Measurements from ENCODE around the gene DECR2. TPM values are rescaled to one million over a fixed set of nuclear protein-coding genes. Genes with fewer than 3 reads are reported as not detected.

Gene DECR2
- total RNA-seq (ENCODE audit: low replicate concordance): 7.1 and 24.3 TPM in 2 replicates

GRCh38 chr16:401468-402348 is at the start of gene DECR2:
DECR2 (plus strand) TSS chr16:401885; CDS start chr16:401964, 79 bp downstream.
- Histone ChIP-seq H3K9me3 (ENCODE audit: low read depth) (no peaks in the 10 kb centered on the region), H3K9ac (peak within 1 kb of the TSS; percentile 55), H3K4me2 (peak within 1 kb of the TSS; percentile 79), H3K27ac (peak within 1 kb of the TSS; percentile 79), H3K36me3 (no peaks in the 10 kb centered on the region), H3K27me3 (peaks cover under 1% of the 10 kb centered on the region), H3K79me2 (ENCODE audit: low read depth) (peaks cover 6% of the 10 kb centered on the region), H3K4me3 (peak within 1 kb of the TSS; percentile 69), H2AFZ (replicated peaks) (peak within 1 kb of the TSS; percentile 48), H3F3A (ENCODE audit: low read depth) (peaks cover 57% of the 10 kb centered on the region), H4K20me1 (ENCODE audit: low read depth) (peaks cover 26% of the 10 kb centered on the region), H3K4me1 (no peaks in the 10 kb centered on the region)
- TF ChIP-seq EZH2phosphoT487 (IDR thresholded peaks at IDR 0.05) (no peak), CTCF (IDR thresholded peaks at IDR 0.05) (peak; percentile 55)
- Mint-ChIP-seq H3K4me1 (peaks cover 14% of the 10 kb centered on the region), H3K36me3 (peaks cover 2% of the 10 kb centered on the region), H3K4me3 (peak within 1 kb of the TSS; percentile 83), H3K27ac (no peak within 1 kb of the TSS), H3K9me3 (no peaks in the 10 kb centered on the region), H3K27me3 (ENCODE audit: insufficient read depth, low read depth) (peaks cover 1% of the 10 kb centered on the region)
- DNase-seq (ENCODE audit: low spot score): peak; percentile 98

GRCh38 chr16:352547-353403 is 48.9 kb upstream of the DECR2 start, which contains the start of gene AXIN1:
AXIN1 (minus strand) TSS chr16:352723; CDS start chr16:347025, 5,698 bp downstream.
- no peaks in the 10 kb centered on the region for H3K36me3 ChIP-seq
- peak within 1 kb of the TSS; percentile 85 for H3K4me3 ChIP-seq
- peak within 1 kb of the TSS; percentile 96 for H3K4me3 Mint-ChIP-seq
- H3K4me1 Mint-ChIP-seq: peaks cover 17% of the 10 kb centered on the region
- H3K27me3 ChIP-seq: no peaks in the 10 kb centered on the region
- peak within 1 kb of the TSS; percentile 87 for H3K4me2 ChIP-seq
- peak within 1 kb of the TSS; percentile 74 for H2AFZ ChIP-seq (replicated peaks)
- peak within 1 kb of the TSS; percentile 88 for H3K9ac ChIP-seq
- peaks cover 43% of the 10 kb centered on the region for H3K79me2 ChIP-seq (ENCODE audit: low read depth)
- no peak within 1 kb of the TSS for H3K27ac ChIP-seq
- DNase-seq (ENCODE audit: low spot score): peak; percentile 100
- peaks cover 36% of the 10 kb centered on the region for H4K20me1 ChIP-seq (ENCODE audit: low read depth)
- TF ChIP-seq EZH2phosphoT487 (IDR thresholded peaks at IDR 0.05) (no peak), CTCF (IDR thresholded peaks at IDR 0.05) (peak; percentile 66)
- peaks cover 3% of the 10 kb centered on the region for H3K27me3 Mint-ChIP-seq (ENCODE audit: insufficient read depth, low read depth)
- no peaks in the 10 kb centered on the region for H3F3A ChIP-seq (ENCODE audit: low read depth)
- peaks cover 8% of the 10 kb centered on the region for H3K36me3 Mint-ChIP-seq
- no peaks in the 10 kb centered on the region for H3K9me3 Mint-ChIP-seq
- H3K27ac Mint-ChIP-seq: no peak within 1 kb of the TSS
- H3K4me1 ChIP-seq: peaks cover 3% of the 10 kb centered on the region
- no peaks in the 10 kb centered on the region for H3K9me3 ChIP-seq (ENCODE audit: low read depth)

- TF ChIP-seq EZH2 (IDR thresholded peaks at IDR 0.05): no peak
- peaks cover 34% of the 10 kb centered on the region for H3K79me2 ChIP-seq (ENCODE audit: low read depth)
- no peaks in the 10 kb centered on the region for H3K9me3 Mint-ChIP-seq
- peak overlapping the region; percentile 87 for H3K4me2 ChIP-seq
- no peak overlapping the region for H3K27ac ChIP-seq
- no peaks in the 10 kb centered on the region for H3K27me3 ChIP-seq
- peaks cover 17% of the 10 kb centered on the region for H3K4me1 Mint-ChIP-seq
- H3K4me1 ChIP-seq: peaks cover 3% of the 10 kb centered on the region
- peaks cover 3% of the 10 kb centered on the region for H3K27me3 Mint-ChIP-seq (ENCODE audit: insufficient read depth, low read depth)
- no peak overlapping the region for H3K27ac Mint-ChIP-seq
- H3F3A ChIP-seq (ENCODE audit: low read depth): no peaks in the 10 kb centered on the region
- no peak overlapping the region for H3K9ac ChIP-seq
- peaks cover 28% of the 10 kb centered on the region for H4K20me1 ChIP-seq (ENCODE audit: low read depth)
- peak overlapping the region; percentile 50 for H3K4me3 ChIP-seq
- H3K9me3 ChIP-seq (ENCODE audit: low read depth): no peaks in the 10 kb centered on the region
- peak overlapping the region; percentile 74 for H2AFZ ChIP-seq (replicated peaks)
- H3K36me3 ChIP-seq: no peaks in the 10 kb centered on the region
- H3K36me3 Mint-ChIP-seq: peaks cover 8% of the 10 kb centered on the region
- peak overlapping the region; percentile 72 for H3K4me3 Mint-ChIP-seq
- no peak for DNase-seq (ENCODE audit: low spot score)
These were observed 48.0 kb upstream of the DECR2 start for GRCh38 chr16:353404-354290.
